BJ (cell line): ENCODE data around the gene ATP9A. TPM values are rescaled to one million over a fixed set of nuclear protein-coding genes. Genes with fewer than 3 reads are reported as not detected.
A peak's percentile ranks its signal among the peaks of the same experiment; 100 is the strongest.

Experiments used
- CTCF ChIA-PET: fragments of 350-600 bp; formaldehyde crosslinking; extraction: SDS; loops from one replicate; lab custom pipeline; 2021; ENCODE audit warnings: antibody characterized with exemption, inconsistent platforms; lab: Yijun Ruan, JAX
- POLR2A ChIA-PET: fragments of 300-600 bp; sonication (Branson Sonifier 250); formaldehyde crosslinking; extraction: SDS; loops from one replicate; lab custom pipeline; 2021; ENCODE audit warnings: antibody characterized with exemption; lab: Charles Lee
- DNase-seq: peaks from one replicate; pipeline ENCODE4 v3.0.0-alpha.2; 2011; ENCODE audit warnings: low read depth
- H3K27me3 ChIP-seq: 2 replicates; pipeline ENCODE4 v1.6.0; 2011; ENCODE audit warnings: low read length; ENCODE audit not compliant: control insufficient read depth, insufficient read depth
- H3K36me3 ChIP-seq: 2 replicates; pipeline ENCODE4 v1.5.1; 2011; ENCODE audit warnings: low read length; ENCODE audit not compliant: control insufficient read depth, insufficient read depth
- H3K4me3 ChIP-seq: 2 replicates; pipeline ENCODE4 v1.5.1; 2011; ENCODE audit warnings: low read depth, mild to moderate bottlenecking, control low read depth, low read length
- CTCF ChIP-seq: IDR thresholded peaks from 2 replicates; pipeline ENCODE4 v1.5.1; 2011; ENCODE audit warnings: low read depth, mild to moderate bottlenecking, control low read depth, inconsistent platforms, low read length, moderate library complexity; ENCODE audit not compliant: insufficient read depth
- polyA plus RNA-seq: library from polyadenylated mRNA; depleted of rRNA; stranded (reverse); fragments of >200 nt; gene quantifications from 2 replicates; pipeline ENCODE4 v1.2.3, GENCODE V29; 2011

Gene ATP9A
- polyA plus RNA-seq, 1 experiment, result 26.0 TPM

DNA sequence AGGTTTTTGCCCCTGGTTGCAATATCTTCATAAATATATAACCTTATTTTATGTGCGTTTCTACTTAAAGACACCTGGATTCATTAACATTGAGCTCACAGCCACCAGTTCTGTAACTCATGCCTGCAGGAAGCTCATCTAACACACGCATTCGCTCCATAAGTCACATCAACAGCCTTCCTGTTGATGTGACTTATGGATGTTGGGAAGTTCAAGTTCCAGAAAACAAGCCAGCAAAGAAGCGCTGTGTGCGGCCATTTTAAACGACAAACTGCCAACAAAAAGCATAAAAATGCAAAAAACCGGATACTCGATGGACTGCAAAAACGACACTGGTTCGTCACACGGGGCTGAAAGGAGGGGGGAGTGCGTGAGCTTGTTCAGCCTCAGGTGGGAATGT, 147.8 kb downstream of the ATP9A start:
- CTCF ChIA-PET, result interaction anchor here (1.2 to 10.0 kb wide), 5 partner anchors 11 to 633 kb away, joined by 3 to 99 read pairs (median 5); no protein-coding TSS in a partner anchor
- no peak for TF ChIP-seq CTCF
- no peaks in the 10 kb centered on the region for H3K27me3 ChIP-seq

DNA sequence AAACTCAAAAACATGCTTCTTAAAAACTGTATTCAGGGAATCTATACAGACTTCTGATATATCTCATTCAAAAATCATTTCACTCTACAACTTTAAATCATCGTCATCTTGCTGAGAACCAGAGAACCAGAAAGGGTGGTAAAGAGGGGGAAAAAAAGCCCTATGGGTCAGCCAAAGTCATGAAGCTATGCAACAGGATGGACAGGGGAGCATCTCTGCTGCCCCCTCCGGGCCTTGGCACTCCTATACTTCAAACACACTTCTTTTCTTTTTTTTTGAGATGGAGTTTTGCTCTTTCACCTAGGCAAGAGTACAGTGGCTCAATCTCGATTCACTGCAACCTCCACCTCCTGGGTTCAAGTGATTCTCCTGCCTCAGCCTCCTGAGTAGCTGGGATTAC, 152.1 kb downstream of the ATP9A start:
- TF ChIP-seq CTCF, result 0 out of 2 replicates have a peak, but pooled peaks have one; percentile 7
- Histone ChIP-seq H3K27me3 (no peaks in the 10 kb centered on the region), H3K4me3 (no peak overlapping the region), H3K36me3 (peaks cover 7% of the 10 kb centered on the region)
- CTCF ChIA-PET, result interaction anchor here (0.6 kb wide), 1 partner anchor 165 kb away, joined by 3 read pairs; no protein-coding TSS in a partner anchor
- POLR2A ChIA-PET, result no interaction called here
- no peak for DNase-seq

More for the DNA sequence above, 147.8 kb downstream of the ATP9A start:
- H3K4me3 ChIP-seq, result no peak overlapping the region
- POLR2A ChIA-PET, result no interaction called here
- no peak for DNase-seq
- peaks cover 9% of the 10 kb centered on the region for H3K36me3 ChIP-seq

GRCh38 chr20:51614687-51615086, 153.5 kb downstream of the ATP9A start:
- H3K36me3 ChIP-seq, result peaks cover 7% of the 10 kb centered on the region
- no peaks in the 10 kb centered on the region for H3K27me3 ChIP-seq
- no peak for DNase-seq
- CTCF ChIA-PET, result interaction anchor here (0.6 to 1.8 kb wide), 7 partner anchors 10 to 351 kb away, joined by 3 to 8 read pairs (median 4); no protein-coding TSS in a partner anchor
- no peak overlapping the region for H3K4me3 ChIP-seq
- POLR2A ChIA-PET, result no interaction called here
- no peak for TF ChIP-seq CTCF

DNA sequence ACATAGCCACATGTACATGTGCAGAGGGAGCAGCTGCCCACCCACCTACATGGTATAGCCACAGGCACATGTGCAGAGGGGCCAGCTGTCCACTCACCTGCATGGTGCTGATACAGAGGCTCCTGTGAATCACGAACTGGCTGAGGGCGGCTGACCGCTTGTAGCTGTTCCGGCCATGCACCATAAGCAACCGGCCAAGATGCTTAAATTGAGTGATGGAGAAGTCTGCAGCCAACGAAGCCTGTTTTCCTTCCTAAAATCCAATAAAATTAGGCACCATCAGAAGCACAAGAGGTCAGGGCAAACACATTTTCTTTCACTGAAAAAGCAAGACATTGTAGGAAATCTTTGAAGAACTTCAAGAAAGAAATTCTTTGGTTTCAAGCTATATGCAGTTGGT, 154.6 kb downstream of the ATP9A start:
- no peak for DNase-seq
- no peak for TF ChIP-seq CTCF
- ChIA-PET CTCF (interaction anchor here (0.9 to 1.8 kb wide), 7 partner anchors 9 to 470 kb away, joined by 3 to 8 read pairs (median 4); no protein-coding TSS in a partner anchor), POLR2A (no interaction called here)
- Histone ChIP-seq H3K27me3 (no peaks in the 10 kb centered on the region), H3K36me3 (peaks cover 5% of the 10 kb centered on the region), H3K4me3 (no peak overlapping the region)

GRCh38 chr20:51612896-51613295, 155.3 kb downstream of the ATP9A start:
- TF ChIP-seq CTCF, result no peak
- H3K27me3 ChIP-seq, result no peaks in the 10 kb centered on the region
- DNase-seq, result no peak
- peaks cover 4% of the 10 kb centered on the region; the same call in 1 of the 2 replicates for H3K36me3 ChIP-seq
- CTCF ChIA-PET, result interaction anchor here (1.0 to 2.7 kb wide), 4 partner anchors 10 to 470 kb away, joined by 3 to 12 read pairs (median 4); no protein-coding TSS in a partner anchor
- no peak overlapping the region for H3K4me3 ChIP-seq
- POLR2A ChIA-PET, result no interaction called here
